Measurements from ENCODE around the gene CENPS.
"Not testable (repeated sequence)": the region's sequence is repeated elsewhere in the genome, so short reads cannot be mapped to it uniquely, and the experiment has no call there.

Gene CENPS

DNA sequence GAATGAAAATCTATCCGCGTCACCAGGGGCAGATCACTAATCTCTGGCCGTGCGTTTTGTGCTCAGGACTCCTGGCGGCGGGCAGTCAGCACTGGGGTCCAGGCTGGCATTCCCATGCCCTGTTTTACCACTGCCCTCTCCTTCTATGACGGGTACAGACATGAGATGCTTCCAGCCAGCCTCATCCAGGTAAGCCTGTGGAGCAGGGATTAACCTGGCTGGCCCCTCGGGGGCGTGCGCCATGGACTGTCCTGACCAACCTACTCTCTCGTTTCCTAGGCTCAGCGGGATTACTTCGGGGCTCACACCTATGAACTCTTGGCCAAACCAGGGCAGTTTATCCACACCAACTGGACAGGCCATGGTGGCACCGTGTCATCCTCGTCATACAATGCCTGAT lies 10.9 kb upstream of the CENPS start:
- DNase-seq (ENCODE audit: low read depth), result no peak

DNA sequence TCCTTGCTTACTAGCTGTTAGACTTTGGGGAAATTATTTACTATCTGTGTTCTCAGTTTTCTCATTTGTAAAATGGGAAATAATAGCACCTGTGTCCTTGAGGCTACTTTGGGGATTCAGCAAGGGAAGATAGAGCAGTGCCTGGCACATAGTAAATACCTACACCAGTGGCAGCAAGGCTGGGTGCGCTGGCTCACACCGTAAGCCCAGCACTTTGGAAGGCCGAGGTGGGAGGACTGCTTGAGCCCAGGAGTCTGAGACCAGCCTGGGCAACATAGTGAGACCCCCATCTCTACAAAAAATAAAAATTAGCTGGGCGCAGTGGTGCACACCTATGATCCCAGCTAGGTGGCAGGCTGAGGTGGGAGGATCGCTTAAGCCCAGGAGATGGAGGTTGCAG lies 8.6 kb upstream of the CENPS start:
- no peak for DNase-seq (ENCODE audit: low read depth)

DNA sequence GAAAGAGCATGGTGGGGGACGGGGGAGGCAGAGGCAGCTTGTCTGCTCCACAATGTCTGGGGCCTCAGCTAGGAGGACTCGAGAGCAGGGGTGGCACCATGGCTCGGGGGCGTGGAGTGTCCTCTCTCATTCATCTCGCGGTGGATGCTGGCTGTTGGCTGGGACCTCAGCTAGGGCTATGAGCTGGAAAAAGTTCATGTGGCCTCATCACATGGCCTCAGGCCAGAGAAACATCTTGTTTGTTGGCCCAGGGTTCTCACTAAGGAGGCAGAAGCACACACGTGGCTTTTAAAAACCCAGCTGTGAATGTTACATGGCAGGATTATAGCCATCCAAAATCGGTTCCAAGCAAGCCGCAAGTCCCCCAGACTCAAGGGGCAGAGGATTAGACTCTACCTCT lies 6.2 kb upstream of the CENPS start:
- DNase-seq (ENCODE audit: low read depth), result no peak

DNA sequence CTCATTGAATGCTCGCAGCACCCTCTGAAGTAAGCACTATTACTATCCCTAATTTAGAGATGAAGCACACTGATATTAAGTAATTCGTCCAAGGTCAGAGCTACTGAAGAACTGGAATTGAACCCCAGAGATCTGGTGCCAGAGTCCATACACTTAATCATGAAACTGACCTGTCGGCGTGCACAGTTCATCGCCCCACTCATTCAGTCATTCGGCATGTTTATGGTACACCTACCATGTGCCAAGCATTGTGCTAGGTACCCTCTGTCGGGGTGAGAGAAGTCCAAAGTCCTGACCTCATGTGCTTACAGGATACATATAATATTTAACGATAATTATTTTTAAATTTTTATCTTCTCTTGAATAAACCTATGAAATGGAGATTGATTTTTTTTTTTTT lies 5.6 kb upstream of the CENPS start:
- DNase-seq (ENCODE audit: low read depth), result no peak

DNA sequence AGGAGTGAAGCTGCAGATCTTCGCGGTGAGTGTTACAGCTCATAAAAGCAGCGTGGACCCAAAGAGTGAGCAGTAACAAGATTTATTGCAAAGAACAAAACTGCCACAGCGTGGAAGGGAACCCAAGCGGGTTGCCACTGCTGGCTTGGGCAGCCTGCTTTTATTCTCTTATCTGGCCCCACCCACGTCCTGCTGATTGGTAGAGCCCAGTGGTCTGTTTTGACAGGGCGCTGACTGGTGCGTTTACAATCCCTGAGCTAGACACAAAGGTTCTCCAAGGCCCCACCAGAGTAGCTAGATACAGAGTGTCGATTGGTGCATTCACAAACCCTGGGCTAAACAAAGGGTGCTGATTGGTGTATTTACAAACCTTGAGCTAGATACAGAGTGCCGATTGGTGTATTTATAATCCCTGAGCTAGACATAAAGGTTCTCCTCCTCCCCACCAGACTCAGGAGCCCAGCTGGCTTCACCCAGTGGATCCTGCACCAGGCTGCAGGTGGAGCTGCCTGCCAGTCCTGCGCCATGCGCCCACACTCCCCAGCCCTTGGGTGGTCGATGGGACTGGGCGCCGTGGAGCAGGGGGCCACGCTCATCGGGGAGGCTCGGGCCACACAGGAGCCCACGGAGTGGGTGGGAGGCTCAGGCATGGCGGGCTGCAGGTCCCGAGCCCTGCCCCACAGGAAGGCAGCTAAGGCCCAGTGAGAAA lies 4.3 kb upstream of the CENPS start:
- not testable (repeated sequence) for DNase-seq (ENCODE audit: low read depth)

DNA sequence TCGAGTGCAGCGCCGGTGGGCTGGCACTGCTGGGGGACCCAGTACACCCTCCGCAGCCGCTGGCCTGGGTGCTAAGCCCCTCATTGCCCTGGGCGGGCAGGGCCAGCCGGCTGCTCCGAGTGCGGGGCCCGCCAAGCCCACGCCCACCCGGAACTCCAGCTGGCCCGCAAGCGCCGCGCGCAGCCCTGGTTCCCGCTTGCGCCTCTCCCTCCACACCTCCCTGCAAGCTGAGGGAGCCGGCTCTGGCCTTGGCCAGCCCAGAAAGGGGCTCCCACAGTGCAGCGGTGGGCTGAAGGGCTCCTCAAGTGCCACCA lies 3.7 kb upstream of the CENPS start:
- not testable (repeated sequence) for DNase-seq (ENCODE audit: low read depth)

DNA sequence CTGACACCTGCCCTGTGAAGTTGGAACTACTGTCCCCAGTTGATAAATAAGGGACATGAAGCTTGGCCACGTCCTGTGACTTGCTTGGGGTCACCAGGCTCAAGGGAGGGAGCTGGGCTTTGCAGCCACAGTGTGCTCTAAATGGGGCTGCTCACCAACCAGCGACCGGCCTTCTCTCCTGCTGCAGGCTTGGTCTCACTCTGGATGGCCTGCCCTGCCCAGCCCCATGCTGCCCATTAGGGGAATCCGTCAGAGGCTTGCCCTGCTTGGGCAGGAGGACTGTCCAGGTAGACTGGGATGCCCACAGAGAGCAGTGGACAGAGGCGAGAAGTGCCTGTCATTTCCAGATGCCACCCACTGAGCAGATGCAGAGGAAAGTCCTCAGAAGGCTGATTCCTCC lies 1.2 kb upstream of the CENPS start:
- no peak for DNase-seq (ENCODE audit: low read depth)

DNA sequence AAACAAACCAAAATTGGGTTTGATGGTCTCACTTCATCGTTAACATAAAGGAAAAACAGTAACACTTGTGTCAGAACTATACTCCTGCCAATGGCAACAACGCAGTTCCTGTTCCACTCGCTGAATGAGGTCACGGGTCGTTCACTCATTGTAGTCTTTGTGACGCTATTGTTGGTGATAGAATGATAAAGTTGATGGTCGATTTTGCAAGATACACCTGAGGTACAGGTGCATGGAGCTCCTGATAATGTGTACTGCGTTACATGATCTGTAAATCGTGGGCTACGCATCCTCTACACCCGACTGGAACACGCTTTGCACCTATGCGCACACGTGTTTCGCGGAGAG lies 391 bp upstream of the CENPS start:
- DNase-seq (ENCODE audit: low read depth), result no peak

DNA sequence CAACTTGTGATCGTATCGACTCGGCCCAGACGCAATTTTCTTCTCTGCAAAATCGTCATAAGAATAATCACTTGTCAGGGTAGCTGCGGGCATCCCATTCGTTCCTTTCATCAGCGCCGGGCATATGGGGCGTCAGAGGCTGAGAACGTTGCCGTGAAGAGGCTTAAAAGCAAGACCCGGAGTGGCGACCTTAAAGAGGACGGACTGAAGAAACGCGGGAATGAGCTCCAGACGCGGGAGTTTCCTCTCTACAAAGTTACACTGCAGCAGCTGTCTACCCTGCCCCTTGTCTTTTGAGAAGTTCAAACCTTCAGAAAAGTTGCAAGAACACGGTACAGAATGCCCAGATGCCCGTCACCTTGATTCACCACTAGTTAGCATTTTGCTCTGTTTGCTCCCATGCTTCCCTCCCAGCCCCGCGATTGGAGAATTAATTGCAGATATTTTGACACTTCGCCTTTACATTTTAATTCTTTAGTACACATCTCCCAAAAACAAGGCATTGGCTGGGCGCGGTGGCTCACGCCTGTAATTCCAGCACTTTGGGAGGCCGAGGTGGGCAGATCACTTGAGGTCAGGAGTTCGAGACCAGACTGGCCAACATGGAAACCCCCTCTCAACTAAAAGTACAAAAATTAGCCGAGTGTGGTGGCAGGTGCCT lies 967 bp downstream of the CENPS start:
- no peak for DNase-seq (ENCODE audit: low read depth)

DNA sequence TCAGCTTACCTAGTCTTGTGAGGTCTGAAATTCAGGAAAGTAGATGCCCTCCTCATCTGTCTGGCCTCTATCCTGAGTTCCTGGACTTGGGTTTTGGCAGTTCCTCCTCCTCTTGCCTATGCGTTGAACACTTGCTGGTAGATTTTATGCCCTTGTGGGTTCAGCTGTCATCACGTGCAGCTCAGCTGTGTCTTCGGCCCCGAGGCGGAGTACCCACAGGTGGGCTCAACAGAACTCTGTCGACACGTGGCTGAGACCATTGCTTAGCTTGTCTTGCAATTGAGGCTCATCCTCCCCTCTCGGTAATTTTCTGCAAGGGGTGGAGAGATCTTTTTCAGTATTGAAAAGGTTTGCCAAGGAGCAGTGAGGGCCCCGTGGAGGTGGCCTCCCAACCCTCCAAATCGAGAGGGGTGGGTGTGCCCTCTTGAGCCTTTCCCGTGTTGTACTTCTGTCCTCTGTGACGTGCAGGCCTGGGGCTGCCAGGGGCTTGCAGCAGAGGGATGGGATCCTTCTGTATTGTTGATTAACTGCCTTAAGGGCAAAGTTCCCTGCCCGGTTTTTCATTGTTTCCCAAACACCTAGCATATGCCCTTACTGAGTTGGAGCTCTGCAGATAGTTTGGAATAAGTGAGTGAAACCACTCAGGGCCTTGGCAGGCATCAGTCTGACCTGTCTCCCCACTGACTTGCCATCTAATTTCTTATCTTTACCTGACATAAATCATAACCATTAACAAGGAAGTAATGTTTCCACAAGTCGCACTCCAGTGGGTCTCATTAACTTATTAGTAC lies 2.9 kb downstream of the CENPS start:
- no peak for DNase-seq (ENCODE audit: low read depth)

DNA sequence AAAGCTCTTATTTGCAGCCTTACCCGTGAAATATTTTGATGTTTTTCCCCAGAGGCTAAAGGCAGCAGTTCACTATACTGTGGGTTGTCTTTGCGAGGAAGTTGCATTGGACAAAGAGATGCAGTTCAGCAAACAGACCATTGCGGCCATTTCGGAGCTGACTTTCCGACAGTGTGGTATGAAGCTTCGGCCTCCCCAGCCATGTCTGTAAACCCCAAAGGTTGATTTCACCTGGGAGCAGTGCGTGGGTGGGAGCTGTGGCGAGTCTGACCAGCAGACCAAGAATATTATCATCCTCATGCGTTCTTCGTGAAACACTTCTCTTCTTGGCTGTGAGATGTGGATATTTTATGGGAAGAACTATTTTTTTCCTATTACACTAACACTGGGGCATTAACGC lies 3.6 kb downstream of the CENPS start:
- no peak for DNase-seq (ENCODE audit: low read depth)

DNA sequence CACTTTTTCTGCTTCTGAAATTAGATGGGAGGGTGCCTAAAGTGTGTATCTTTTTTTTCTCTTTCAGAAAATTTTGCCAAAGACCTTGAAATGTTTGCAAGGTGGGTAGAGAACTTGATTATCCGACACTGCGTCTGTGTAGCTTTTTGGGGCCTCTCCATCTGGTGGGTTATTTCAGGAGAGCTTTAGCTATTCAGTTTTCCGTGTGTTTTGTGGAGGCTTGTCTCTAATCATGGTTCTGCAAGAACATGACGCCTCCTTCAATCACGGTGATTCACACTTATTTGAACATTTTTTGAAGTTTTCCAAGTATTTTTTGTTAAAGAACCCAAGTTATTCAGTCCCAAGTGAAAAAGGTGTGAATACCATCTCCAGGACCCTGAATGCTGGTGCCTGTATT lies 4.4 kb downstream of the CENPS start:
- no peak for DNase-seq (ENCODE audit: low read depth)

DNA sequence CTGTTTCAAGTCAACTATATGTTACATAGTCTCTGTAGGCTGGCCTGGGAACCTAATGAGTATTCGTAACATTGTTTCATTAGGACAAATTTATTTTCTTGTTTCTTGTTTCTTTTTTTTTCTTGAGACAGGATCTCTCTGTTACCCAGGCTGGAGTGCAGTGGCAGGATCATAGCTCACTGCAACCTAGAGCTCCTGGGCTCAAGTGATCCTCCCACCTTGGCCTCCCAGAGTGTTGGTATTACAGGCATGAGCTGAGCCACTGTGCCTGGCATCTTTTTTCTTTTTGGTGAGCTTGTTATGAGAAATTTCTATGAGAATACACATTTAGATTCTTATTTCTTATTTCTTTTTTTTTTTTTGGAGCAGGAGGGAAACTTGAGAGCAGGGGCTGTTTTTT lies 6.8 kb downstream of the CENPS start:
- no peak for DNase-seq (ENCODE audit: low read depth)

DNA sequence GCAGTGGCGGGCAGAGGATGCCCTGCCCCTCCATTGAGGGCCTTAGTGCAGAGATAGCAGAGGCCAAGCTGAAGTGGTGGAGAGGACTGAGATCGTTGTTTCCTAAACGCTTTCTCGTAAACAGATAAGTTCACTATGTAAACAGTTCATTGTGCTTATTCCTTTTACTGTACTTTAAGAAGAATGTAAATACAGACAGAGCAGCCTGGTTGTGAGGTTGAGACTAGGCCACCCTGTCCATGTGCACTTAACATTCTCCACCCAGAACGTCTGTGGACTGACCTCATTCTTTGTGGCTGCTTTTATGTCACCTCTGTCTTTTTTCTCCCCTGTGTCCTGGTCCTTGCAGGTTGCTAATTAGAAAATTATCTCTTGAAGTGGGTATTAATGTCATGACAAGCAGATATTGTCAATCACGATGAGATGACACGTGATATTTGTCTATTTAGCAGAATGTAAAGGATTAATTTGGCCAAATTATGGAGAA lies 8.5 kb downstream of the CENPS start:
- no peak for DNase-seq (ENCODE audit: low read depth)

DNA sequence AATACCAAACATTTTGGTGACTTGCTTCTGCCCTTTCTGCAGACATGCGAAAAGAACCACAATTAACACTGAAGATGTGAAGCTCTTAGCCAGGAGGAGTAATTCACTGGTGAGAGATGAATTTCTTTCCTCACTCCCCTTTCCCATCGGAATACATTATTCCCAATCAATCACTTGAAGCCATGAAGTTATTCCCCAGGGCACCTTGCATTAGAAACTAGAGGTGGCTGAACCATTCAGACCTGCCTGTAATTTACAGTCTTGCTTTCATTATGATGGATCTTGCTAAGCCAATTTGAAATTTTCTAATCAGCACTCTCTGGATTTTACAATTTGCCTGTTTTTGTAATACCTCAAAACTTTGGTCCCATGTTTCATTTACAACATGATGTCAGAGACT lies 10.1 kb downstream of the CENPS start:
- DNase-seq (ENCODE audit: low read depth), result no peak

DNA sequence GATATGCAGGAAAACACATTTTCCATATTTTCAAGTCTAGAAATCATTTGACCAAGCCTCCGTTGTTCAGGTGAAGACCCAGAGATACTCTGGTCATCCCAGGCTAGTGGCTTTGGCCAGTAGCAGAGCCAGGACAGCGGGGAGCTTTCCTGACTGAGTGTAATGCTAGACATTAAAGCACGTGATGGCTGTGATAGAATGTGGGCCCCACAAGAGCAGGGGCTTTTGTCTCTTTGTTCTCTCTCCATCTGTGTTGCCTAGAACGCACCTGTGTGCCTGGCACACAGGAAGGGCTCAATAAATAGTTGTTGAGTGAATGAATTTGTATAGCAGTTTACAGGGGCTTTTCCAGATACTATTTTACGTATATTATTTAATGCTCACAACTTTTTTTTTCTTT lies 10.6 kb downstream of the CENPS start:
- no peak for DNase-seq (ENCODE audit: low read depth)

DNA sequence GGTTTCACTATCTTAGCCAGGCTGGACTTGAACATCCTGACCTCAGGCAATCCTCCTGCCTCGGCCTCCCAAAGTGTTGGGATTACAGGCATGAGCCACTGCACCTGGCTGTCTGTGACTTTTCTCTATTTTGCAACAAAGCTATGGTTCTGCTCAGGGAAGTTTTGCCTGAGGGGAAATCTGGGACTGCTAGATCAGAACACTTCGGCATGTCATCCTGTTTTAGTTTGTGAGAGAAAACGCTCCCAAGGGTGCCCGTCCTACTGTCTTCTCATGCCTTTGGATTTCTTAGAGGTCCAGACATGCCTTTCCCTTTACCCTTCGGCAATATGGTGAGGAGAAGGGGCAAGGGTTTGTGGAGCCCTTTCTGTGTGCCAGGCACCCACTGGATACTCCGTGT lies 14.0 kb downstream of the CENPS start:
- no peak for DNase-seq (ENCODE audit: low read depth)

DNA sequence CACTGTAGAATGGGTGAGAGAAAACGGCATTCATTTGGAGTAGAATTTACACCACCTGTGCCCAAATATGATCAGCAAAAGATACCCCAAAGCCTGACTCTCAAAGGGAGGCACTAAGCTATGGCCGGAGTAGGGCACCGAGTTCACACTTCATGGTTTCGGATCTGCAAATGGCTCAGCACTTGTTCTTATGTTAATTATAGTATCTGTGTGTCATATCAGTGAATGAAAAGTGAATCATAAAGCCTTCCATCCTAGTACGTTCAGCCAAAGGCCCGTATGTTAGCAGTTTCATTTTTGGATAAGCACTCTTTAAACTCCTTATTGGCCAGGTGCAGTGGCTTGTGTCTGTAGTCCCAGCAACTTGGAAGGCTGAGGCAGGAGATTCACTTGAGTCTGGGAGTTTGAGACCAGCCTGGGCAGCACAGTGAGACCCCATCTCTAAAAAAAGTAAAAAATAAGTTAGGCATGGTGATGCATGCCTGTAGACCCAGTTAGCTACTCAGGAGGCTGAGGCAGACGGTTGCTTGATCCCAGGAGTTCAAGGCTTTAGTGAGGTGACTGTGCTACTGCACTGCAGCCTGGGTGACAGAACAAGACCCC lies 14.7 kb downstream of the CENPS start:
- DNase-seq (ENCODE audit: low read depth), result no peak

DNA sequence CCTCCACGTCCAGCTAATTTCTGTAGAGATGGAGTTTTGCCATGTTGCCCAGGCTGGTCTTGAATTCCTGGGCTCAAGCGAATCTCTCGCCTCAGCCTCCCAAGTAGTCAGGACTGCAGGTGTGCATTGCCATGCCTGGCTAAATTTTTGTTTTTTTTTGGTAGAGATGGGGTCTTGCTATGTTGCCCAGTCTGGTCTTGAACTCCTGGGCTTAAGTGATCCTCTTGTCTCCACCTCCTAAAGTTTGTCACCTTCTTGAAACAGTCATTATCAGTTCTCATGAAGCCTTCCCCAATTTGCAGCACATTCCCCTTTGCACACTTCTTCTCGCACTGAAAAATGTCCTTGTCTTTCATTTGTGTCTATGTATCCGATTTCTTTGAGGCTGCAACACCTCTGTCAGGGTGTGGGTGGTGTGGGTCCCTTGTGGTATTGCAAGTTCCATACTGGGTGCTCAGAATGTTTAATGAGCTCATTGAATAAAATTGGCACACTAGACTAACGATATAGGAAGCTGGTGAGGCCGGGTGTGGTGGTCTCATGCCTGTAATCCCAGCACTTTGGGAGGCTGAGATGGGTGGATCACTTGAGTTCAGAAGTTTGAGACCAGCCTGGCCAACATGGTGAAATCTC lies 16.7 kb downstream of the CENPS start:
- no peak for DNase-seq (ENCODE audit: low read depth)

DNA sequence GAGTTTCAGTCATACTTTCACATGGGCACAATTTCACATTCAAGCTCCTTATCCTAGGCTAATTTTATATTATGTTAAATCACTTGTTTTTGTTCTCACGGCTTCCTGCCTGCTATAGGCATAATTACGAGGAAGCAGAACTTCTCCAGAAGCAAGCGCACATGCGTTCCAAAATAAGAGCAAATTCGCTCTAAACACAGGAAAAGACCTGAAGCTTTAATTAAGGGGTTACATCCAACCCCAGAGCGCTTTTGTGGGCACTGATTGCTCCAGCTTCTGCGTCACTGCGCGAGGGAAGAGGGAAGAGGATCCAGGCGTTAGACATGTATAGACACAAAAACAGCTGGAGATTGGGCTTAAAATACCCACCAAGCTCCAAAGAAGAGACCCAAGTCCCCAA lies 19.5 kb downstream of the CENPS start, which contains the start of gene CORT:
Gene CORT (plus strand): TSS at position 281 of the 400 bp plus-strand sequence. CDS start 193 bp downstream, outside the sequence.
- DNase-seq (ENCODE audit: low read depth), result no peak

DNA sequence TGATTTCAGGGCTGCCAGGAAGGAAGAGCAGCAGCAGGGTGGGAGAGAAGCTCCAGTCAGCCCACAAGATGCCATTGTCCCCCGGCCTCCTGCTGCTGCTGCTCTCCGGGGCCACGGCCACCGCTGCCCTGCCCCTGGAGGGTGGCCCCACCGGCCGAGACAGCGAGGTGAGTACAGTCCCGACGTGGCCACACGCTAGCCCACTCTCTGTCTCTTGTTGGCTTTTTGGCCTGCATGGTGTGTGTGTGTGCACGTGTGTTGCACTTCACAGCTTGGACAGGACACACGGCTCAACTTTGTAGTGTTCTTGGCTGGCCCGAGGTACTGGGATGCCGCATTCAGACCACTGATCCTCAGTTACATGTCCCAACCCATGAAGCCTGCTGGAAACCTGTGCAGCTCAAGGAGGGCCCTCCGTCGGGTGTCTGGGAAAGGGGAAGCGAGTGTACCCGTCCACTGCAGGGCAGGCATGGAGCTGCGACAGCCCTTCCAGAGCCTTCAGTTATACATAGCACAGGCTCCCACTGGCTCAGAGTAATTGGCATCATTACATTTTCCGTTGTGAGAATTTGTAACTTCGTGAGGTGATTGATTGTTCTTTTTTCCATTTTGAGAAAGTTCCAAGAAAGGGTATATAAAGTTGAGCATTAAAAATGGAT lies 20.1 kb downstream of the CENPS start:
- DNase-seq (ENCODE audit: low read depth), result no peak

DNA sequence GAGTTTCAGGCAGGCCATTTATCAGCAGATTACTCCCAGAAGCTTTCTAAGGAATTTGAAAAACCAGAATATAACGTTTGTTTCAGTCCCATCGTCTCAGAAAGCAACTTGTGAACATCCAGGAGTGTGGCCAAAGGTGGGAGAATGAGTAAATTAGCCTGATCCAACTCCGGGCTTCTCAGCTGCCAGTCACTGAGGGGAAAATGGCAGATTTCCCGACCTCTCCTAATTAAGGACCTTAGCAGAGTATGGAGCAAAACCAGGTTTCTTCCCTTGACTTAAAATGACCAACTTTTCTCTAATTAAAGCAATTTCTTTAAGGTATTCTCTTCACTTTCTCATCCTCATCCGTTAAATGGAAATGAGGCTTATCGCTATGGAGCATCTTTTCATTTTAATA lies 20.6 kb downstream of the CENPS start:
- DNase-seq (ENCODE audit: low read depth), result no peak
